NCI-H2227 (cell line): ENCODE data around the gene APMAP.
"Not testable (repeated sequence)": the region's sequence is repeated elsewhere in the genome, so short reads cannot be mapped to it uniquely, and the experiment has no call there.

Source experiments
- DNase-seq: peaks from one replicate; lab custom pipeline; 2025; ENCODE audit not compliant: unreplicated experiment; lab: John Stamatoyannopoulos, UW

APMAP gene

DNA sequence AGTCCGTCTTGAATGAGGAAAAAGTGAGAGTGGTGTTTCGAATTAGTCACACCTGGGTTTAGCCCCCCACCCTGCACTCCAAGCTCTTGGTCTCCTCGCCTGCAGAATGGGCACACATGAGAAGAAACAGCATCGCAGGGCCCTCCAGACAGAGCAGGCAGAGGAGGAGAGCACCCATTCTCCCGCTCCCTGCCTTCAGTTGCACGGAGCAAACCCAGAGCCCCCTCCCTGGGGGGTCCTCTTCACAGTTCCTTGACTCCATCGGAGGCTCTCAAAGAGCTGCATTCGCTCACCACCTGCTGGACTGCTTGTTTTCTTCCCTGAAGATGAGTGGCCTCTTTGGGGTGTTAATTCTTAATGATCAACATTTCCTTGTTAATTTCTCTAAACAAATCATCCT lies 38.4 kb downstream of the APMAP start:
- DNase-seq: no peak

DNA sequence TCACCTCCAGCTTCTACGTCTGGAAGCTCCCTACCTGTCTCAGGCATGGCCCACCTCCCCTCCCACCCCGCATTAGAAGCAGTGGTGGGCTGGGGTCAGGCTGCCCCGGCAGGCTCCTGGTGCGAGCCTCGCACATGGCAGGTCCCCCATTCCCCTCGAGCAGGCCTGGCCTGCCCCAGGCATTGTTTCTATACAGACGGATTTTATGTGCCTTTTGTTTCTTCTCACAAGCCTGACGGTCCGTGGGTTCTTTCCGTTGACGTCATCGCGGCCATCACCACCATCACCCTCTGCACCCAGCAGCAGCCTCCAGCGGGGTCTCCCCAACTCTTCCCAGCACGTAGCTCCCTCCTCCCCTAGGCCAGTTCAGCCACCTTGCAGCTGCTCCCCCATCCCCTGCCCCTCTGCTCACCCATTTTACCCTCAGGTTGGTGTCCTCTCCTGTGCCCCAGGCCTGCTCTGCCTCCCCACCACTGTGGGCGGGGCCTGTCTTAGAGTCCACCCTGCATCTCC lies 38.9 kb downstream of the APMAP start:
- no peak for DNase-seq

DNA sequence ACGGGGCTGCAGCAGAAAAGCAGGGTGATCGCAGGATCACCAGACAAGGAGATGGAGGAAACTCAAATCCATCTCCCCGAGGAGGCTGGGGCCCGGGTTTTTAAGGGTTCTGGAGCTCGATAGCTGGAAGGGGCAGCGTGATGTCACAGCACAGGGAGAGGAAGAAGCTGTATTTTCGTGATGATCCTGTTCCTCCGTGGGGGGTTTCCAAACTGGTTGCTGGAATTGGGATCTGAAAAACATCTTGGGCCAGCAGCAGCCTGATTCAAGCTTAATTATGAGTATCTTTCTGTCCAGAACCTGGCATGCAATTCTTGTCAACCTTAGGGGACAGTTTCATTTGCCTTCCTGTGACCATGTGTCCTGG lies 39.4 kb downstream of the APMAP start:
- DNase-seq: no peak

DNA sequence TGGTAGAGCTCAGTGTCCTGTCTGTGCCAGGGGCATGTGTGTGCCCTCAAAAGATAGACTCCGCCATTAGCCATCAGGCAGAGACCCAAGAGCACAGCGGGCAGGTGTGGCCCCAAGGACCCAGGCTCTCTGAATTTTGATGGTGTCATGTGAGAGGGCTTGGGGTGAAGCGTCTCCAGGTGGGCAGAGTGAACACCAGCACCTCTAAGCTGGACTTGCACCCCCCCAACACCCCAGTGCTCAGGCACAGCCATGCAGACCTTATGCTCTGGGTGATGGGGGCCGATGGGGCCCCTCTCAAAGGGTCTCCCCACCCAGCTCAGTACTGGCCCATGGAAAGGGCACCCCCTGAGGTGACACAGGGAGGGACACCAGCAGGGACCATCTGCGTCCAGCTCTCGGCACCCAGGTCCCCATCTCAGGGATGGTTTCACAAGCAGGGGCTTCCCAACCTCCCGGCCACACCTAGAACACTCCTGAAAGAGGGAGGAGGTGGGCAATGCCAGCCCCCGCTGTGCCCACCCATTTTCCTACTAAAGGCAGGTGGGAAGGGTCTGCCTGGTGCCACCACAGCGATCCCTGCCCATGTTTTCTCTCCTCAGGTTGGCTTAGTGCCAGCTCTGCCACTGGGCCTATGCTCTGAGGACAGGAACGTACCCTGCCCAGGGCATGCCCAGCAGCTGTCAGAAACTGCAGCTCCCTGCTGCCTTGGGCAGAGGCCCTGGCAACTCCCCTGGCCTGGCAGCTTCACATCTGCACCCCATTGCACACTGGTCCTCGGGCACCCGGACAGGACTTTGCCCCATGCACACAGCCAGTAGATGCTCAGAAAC lies 40.0 kb downstream of the APMAP start:
- no peak for DNase-seq

DNA sequence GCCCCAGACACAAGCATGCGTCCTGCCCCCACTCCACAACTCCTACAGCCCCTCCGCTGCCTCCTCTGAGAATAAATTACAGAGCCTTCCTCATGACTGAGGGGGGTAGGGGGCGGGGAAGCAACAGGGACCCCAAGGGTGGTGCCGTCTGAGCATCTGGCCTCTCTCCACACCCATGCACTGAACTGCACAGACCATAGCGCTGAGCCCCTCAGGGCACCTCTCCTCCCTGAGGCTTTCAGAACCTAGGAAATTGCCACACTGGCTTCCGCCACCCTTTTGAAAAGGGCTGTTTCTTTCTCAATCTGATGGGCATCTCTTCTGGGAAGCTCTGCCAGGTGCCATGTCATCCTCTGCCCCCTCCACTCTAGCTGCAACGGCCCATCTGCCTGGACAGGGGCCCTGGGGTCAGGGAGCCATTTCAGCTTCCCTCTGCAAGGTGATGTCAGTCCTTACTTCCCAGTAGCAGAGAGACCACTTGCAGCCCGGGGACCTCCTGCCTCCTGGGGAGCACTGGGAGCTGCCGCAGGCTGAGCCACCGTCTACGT lies 40.9 kb downstream of the APMAP start:
- DNase-seq: no peak

DNA sequence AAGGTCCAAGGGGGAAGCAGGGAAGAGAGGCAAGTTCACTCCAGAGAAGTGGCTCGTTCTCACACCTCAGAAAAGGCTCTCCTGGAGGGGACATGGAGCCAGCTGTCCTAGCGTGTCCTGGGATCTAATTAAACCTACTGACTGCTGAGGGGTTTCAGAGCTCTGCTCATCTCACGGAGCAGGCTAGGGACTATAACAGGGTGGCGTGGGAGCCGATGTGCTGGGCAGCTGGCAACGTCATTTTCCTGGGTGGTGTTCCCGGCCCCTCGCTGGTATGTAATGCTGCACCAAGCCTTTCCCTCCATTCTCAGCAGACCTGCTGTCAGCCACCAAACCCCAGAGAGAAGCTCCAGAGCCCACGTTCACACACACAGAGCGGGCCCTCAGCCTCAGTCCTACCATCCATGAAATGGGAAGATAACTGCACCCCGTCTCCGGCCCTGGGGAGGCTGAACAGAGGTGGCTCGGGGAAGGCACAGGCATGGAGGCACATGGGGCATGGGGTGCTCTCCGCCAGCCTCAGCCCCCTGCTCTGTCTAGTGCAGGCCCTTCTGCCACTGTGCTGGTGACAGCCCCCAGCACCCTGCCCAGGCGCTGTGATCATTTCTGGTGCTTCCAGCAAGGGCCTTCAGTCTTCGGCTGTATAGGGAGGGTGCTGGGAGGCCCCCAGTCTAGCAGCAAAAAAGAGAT lies 41.6 kb downstream of the APMAP start:
- DNase-seq: no peak

DNA sequence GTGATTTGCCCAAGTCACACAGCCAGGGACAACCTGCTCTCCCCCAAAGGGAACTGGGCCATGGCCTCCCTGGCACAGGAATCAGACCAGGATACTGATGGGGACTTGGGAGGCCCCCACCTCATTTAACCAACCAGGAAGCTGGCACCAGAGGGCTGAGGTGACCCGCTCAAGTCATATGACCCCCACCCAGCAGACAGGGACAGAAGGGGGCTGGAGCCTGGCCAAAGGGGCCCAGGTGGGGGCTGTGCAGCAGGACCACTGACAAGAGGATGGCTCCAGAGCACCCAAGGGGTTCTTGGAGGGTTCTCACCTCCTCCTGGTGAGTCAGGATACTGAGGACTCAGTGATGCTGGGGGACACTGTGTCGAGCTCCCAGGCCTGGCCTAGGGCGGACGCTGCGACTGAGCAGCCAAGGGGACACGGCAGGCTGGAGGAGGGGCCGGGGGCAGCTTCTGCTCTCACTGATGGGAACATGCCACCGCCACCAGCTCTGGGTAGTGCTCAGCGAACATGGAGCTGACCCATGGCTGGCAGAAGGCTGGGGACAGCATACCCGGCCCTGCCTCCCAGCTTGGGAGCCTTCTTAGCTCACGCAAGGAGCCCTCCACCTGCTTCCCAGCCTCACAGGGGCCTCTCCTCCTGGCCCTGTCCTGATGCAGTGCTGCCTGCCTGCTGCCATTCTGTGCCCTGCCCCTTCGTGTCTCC lies 42.3 kb downstream of the APMAP start:
- DNase-seq: no peak

DNA sequence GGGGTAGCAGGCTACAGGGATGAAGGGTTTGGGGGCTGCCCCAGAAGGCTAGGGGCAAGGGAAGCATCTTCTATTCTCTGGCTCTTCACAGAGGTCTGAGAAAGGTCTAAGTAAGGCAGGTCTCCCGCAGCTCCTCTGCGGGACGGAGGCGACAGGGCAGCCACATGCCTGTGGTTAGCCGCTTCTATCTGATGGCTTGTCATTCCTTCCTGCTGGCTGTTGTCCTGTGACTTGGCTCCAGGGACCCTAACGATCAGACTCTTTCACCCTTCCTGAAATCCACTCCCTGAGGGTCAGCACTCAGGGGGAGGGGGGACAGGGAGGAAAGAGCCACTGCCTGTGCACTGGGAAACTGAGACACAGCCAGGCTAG lies 42.8 kb downstream of the APMAP start:
- DNase-seq: no peak

DNA sequence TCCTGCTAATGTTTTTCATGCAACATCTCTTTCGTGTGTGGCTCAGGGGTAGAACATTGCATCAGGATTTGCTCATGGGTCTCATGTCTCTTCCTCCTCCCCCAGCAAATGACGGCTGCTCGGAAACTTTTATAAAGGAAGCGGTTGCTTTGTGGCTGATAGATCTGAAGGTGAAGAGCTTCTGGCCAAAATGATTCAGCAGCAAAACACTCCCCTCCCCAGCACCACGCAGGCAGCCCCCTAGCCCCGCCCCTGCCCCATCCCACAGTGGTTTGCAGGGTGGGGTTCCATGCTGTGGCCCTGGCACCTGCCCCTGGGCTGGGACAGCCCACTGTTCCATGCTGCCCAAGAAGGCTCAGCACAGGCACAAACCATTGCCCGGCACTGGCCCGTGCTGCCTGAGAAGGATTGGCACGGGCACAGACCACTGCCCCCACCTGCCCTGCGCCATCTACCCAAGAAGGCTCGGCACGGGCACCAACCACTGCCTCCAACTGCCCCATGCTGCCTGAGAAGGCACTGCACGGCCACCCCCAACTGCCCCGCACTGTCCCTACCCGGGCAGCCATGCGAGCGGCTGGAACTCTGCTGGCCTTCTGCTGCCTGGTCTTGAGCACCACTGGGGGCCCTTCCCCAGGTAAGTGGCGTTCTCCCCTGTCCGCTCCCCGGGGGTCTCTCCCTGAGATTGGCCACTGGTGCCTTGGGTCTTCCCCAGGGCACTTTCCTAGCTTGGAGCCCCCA lies 43.4 kb downstream of the APMAP start, which contains the start of gene CST7:
CST7 (plus strand) TSS at position 331 of the 741 bp plus-strand sequence; CDS start at position 568, 237 bp downstream.
- DNase-seq: no peak

DNA sequence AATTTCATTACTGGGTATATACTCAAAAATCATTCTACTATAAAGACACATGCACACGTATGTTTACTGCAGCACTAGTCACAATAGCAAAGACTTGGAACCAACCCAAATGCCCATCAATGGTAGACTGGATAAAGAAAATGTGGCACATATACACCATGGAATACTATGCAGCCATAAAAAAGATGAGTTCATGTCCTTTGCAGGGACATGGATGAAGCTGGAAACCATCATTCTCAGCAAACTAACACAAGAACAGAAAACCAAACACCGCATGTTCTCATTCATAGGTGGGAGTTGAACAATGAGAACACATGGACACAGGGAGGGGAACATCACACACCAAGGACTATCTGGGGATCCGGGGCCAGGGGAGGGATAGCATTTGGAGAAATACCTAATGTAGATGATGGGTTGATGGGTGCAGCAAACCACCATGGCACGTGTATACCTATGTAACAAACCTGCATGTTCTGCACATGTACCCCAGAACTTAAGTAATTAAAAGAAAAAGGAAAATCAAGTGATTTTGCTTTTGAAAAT lies 44.1 kb downstream of the APMAP start:
- DNase-seq: not testable (repeated sequence)

DNA sequence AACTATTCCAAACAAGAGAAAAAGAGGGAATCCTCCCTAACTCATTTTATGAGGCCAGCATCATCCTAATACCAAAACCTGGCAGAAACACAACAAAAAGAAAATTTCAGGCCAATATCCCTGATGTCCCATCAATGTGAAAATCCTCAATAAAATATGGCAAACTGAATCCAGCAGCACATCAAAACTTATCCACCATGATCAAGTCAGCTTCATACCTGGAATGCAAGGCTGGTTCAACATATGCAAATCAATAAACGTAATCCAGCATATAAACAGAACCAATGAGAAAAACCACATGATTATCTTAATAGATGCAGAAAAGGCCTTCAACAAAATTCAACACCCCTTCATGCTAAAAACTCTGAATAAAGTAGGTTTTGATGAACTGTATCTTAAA lies 46.2 kb downstream of the APMAP start:
- DNase-seq: not testable (repeated sequence)

DNA sequence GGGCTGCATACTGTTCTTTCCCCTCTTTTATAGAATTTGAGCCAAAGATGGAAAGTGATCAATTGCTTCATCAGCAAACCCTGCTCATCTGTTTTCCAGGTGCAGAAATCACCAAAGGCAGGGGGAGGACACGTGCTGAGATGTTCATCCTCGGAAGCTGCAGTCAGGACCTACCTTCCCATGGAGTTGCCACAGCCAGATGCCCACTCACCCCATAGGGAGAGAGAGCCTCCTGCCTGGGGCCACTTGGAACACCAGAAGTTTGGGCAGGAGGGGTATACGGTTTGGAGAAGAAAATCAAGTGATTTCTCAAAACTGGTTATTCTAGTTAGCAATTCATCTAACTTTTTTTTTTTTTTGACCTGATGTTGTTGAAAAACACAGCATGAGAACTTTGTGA lies 48.8 kb downstream of the APMAP start:
- DNase-seq: no peak

DNA sequence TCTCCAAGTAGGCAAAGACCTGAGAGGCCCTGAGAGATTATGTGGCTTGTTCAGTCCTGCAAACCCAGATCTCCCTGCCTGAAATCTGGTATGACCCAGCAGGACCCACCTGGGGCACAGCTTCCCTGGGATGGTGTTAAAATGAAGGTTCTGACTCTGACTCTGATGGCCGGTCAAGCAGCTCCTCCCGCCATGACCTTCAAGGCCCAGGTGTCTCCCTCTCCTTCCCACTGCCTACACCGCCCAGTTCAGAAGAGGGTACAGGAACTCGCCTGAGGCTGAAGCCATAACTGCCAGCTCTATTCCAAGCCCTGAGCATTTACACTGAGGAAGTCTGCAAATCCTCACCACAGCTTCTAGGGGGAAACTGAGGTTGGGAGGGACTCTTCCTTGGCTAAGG lies 49.4 kb downstream of the APMAP start:
- no peak for DNase-seq

DNA sequence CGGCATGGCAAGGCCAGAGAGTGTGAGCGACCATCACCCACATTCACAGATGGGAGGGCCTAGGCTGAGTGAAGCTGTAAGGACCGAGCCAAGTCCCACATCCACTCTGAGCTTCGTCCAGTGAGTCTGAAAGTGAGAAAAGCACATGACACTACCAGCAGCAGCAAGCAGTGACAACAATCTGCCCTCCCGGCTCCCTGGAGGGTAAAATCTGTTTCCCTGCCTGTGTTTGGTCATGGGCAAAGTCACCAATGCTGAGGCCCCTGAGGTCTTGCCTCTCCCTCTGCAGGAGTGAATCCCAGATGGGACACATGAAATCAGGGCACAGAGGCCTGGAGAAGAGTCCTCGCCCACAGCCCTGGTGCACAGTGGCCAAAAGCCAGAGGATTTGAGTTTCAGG lies 49.9 kb downstream of the APMAP start:
- DNase-seq: no peak

DNA sequence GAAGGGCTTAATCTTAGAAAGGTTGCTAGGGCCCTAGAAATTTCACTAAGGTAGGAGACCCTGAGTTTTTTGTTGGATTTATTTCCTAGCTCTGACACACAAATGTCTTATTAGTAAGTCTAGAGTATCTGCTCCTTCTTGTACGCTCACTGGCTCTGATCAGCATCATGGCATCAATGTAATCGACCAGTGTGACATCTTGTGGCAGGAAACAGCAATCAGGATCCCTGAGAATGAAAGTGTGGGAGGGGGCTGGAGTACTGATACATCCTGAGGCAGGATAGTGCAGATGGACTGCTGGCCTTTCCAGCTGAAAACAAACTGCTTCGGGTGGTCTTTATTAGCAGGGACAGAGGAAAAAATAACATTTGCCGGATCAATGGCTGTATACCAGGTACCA lies 53.5 kb downstream of the APMAP start:
- no peak for DNase-seq

DNA sequence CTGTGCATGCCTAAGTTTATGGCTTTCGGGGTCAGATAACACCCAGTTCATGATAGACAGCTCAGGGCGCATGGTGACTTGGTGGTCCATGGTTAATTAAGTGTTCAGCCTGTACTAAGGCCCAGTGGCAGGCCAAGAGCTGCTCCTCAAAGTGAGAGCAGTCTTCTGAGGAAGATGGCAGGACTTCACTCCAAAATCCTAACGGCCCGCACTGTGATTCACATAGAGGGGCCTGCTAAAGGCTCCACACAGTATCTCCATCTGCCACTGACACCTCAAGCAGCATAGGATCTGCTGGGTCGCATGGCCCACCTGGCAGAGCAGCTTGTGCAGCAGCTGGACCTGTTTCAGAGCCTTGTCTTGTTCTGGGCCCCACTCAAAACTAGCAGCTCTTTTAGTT lies 54.1 kb downstream of the APMAP start:
- DNase-seq: no peak

DNA sequence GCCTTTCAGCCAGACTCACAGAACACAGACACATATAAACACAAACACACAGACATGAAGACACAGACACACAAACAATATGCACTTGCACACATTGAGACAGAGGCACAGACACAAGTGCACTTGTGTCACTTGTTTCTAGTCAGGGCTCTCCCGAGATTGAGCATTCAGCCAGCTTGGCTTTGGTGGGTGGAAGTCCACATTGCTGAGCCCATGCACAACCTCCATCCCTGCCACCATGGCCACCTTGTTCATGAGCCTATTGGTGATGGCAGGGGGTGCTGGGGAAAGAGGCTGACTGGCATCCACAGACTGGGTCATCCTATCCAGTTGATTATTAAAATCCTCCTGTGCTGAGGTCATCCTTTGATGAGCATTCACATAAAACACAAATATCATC lies 55.0 kb downstream of the APMAP start:
- no peak for DNase-seq

DNA sequence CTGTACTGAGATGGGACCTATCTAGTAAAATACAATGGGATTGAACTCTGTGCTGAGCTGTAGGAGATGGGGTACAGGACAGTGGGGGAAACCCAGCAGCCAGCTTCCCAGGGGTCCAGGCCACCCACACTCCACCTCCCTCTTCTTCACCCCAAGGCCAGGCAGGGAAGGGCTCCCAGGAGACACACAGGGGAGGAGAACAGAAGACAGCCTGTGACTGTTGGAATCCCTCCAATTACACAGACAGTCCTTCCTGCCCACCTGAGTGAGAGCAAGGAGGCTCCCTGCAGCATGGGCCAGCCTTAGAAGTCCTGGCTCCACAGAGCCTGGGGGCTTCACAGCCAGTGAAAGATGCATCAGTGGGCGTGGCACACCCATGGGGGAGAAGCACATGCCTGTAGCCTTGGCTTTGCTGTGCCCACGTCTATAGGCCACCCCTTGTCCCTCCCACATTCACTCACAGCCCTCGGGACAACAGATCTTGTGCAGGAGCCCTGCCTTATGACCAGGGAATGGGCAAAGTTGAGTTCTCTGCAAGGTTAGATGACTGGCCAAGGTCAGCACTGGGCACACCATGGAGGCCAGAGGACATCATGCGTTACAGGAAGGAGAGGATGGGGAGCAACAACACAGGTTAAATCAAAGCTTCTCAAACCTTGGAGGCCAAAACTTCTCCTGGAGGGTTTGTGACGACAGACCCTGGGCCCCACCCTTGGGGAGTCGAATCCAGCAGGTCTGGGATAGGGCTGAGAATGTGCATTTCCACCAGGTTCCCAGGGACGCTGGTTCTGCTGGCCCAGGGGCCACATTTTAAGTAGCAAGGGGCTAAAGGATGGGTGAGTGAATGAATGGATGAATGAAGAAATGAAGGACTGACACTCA lies 55.8 kb downstream of the APMAP start:
- DNase-seq: no peak

DNA sequence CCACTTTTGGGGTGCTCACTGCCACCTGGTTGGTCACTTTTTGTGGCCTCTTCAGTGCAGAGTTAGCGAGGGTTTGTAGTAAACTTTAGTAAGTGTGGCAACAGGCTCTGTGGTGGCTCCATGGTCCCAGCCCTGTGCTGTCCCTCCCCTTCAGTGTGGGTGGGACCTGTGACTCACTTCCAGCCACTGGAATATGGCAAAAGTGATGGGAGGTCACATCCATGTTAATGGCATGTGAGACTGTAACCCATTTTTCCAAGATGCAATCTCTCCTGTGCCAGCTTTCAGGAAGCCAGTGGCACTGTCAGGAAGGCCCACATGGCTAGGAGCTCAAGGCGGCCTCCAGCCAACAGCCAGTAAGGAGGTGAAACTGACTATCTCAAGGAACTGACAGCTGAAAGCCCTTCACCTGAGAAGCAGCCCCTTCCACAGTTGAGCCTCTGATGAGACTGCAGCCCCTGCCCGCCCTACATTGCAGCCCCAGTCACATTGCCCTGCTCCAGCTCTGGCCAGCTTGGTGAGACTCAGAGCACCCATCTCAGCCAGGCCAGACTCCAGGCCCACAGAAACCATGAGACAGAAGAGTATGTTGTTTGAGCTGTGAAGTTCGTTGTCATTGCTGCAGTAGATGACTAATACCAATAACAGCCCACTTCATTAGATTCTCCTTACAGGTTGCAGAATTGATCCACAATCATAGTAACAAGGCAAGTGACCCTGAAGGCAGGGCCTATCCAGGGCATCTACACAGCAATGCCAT lies 56.6 kb downstream of the APMAP start:
- no peak for DNase-seq
